GM12874 (cell line): Measurements from ENCODE around the gene PCCA.

Source experiments
- CTCF ChIP-seq: IDR thresholded peaks from 2 replicates; pipeline ENCODE4 v1.5.1; 2011; ENCODE audit warnings: low read depth, mild to moderate bottlenecking, control low read depth, low read length, moderate library complexity; ENCODE audit not compliant: insufficient read depth

PCCA gene

GRCh38 chr13:100063333-100063732 is 25.6 kb upstream of the PCCA start:
- TF ChIP-seq CTCF: no peak

DNA sequence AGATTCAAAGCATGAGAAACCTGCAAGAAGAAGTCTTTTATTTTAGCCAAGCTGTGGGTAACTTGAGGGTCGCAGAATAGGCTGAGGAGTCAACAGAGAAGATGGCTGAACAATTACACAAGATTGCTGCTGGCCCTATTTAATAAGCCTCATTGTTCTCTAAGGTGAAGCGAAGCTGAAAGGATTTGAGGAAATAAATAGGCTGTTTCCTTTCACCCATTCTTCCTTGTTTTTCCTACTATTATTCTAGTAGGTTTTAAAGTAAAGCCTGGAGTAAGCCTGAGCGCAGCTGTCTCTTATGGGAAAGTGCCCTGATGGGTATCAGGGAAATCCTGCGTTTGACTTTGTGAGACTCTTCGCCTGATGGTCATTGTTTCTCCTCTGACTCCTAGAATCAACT is 25.0 kb upstream of the PCCA start:
- no peak for TF ChIP-seq CTCF

- no peak for TF ChIP-seq CTCF
Observed at GRCh38 chr13:100068133-100068931, 20.6 kb upstream of the PCCA start.

DNA sequence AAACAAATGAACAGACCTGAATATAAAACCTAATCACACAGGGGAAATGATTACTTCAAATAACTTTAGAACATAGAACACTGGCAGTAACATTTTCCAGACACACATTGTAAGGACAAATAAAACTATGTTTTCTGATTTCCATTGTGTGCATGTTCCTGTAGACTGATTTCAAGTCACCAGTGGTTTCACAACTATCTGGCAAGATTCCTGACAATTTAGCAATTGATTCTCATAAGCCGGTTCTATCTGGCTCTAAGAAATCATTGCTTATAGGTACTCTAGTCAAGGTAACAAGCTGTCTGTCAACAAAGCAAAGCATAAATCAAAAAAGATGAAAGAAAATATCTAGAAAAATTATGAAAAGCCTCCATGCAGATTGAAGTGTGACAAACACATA is 19.6 kb upstream of the PCCA start:
- TF ChIP-seq CTCF: no peak

DNA sequence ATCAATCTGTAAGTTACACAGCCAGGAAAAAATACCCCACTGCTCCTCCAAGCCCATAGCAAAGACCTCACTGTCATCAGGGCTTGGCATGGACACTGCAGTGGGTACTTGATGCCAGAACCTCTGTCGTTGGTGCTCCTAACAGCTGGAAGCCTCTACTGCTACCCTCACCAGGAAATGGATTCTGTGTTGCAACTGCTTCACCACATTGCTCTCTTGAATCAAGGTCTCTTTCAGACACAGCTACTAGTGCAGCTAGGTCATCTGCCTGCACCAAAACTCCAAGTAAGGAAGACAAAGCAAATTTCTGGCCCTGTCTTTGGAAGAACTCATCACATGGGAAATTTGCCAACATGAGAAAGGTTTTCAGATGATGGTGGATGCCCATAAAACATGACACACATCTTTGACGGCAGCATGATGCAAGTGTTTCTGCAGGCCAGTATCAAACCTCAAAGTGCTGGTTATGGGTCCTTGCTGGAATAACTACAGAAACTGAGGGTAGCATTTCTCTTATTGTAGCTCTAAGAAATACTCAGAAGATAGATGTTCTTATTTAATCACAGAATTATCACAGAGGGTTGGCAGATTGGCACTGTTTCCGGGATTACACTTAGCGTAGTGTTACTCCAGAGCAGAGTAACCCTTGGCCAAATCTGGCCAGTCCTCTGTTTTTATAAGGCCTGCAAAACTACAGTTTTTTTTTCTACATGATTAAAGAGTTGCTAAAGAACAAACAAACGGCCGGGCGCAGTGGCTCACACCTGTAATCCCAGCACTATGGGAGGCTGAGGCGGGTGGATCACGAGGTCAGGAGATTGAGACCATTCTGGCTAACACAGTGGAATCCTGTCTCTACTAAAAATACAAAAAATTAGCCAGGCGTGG is 12.9 kb upstream of the PCCA start:
- no peak for TF ChIP-seq CTCF

GRCh38 chr13:100088273-100088643 is 635 bp upstream of the PCCA start:
- TF ChIP-seq CTCF: no peak

GRCh38 chr13:100089465-100090032 is 656 bp downstream of the PCCA start:
- TF ChIP-seq CTCF: no peak
